H1 (cell line): ENCODE results near the gene BAZ2B. TPM values are rescaled to one million over a fixed set of nuclear protein-coding genes. Genes with fewer than 3 reads are reported as not detected.

Experiments
- CTCF ChIA-PET: fragments of 300-600 bp; sonication (Branson Sonifier 250); formaldehyde crosslinking; loops from one replicate; lab custom pipeline; 2021; ENCODE audit not compliant: partially characterized antibody; lab: Charles Lee
- POLR2A ChIA-PET: fragments of 300-600 bp; sonication (Branson Sonifier 250); formaldehyde crosslinking; loops from one replicate; lab custom pipeline; 2021; ENCODE audit warnings: inconsistent platforms; ENCODE audit not compliant: partially characterized antibody; lab: Charles Lee
- DNase-seq, 2 experiments: peaks; one replicate each; pipeline versions ENCODE4 v3.0.0 to v3.0.0-alpha.2; 2010 to 2022; ENCODE audit warnings: low spot score in 2 of 2, low read depth in 1 of 2, mixed read lengths in 1 of 2
- FAIRE-seq: peaks from 2 replicates; lab custom pipeline; 2011; peaks lifted over from hg19 to GRCh38; lab: Jason Lieb, UNC
- H2AFZ ChIP-seq: 2 replicates; pipeline ENCODE4 v1.8.1; 2012; ENCODE audit warnings: low read length, inconsistent platforms
- H2AK5ac ChIP-seq: 2 replicates; pipeline ENCODE4 v1.6.1; 2013; ENCODE audit warnings: low read depth, low read length
- H2BK120ac ChIP-seq: replicated peaks from 2 replicates; pipeline ENCODE3; 2013; ENCODE audit warnings: low read depth, low read length, inconsistent platforms
- H2BK12ac ChIP-seq: 2 replicates; pipeline ENCODE4 v1.6.1; 2013; ENCODE audit warnings: low read depth, low read length
- H2BK15ac ChIP-seq: 2 replicates; pipeline ENCODE4 v1.6.1; 2013; ENCODE audit warnings: low read length
- H2BK20ac ChIP-seq: 2 replicates; pipeline ENCODE4 v1.6.1; 2013; ENCODE audit warnings: low read length
- H2BK5ac ChIP-seq: 2 replicates; pipeline ENCODE4 v1.6.1; 2013; ENCODE audit warnings: low read depth, low read length
- H3K14ac ChIP-seq: 2 replicates; pipeline ENCODE4 v1.6.1; 2013; ENCODE audit warnings: inconsistent platforms; ENCODE audit not compliant: insufficient read length
- H3K18ac ChIP-seq: 2 replicates; pipeline ENCODE4 v1.6.1; 2013; ENCODE audit warnings: low read length; ENCODE audit errors: extremely low read depth
- H3K23ac ChIP-seq: 2 replicates; pipeline ENCODE4 v1.6.1; 2013; ENCODE audit warnings: inconsistent platforms; ENCODE audit not compliant: insufficient read length
- H3K23me2 ChIP-seq: 2 replicates; pipeline ENCODE4 v1.6.1; 2013; ENCODE audit warnings: low read depth, low read length
- H3K27ac ChIP-seq: 2 replicates; pipeline ENCODE4 v1.6.1; 2011; ENCODE audit warnings: low read depth, low read length, inconsistent platforms
- H3K27me3 ChIP-seq, 4 experiments: replicated peaks in 1 of 4; 1 replicate in 1 of 4; 2 replicates in 3 of 4; pipeline versions ENCODE4 v1.6.1 to v1.8.1; 2011 to 2013; ENCODE audit warnings: low read length in 3 of 4, mild to moderate bottlenecking in 3 of 4, inconsistent platforms in 2 of 4, mixed read lengths in 2 of 4, moderate library complexity in 1 of 4; ENCODE audit not compliant: control insufficient read depth in 3 of 4, insufficient read depth in 3 of 4; ENCODE audit errors: extremely low read depth in 1 of 4
- H3K36me3 ChIP-seq, 4 experiments: 2 replicates each; pipeline versions ENCODE4 v1.6.1 to v1.8.1; 2011 to 2013; ENCODE audit warnings: mild to moderate bottlenecking in 4 of 4, low read length in 3 of 4, moderate library complexity in 2 of 4, control low read depth in 1 of 4, inconsistent platforms in 1 of 4; ENCODE audit not compliant: insufficient read depth in 4 of 4, control insufficient read depth in 2 of 4
- H3K4ac ChIP-seq: replicated peaks from 2 replicates; pipeline ENCODE3; 2013; ENCODE audit warnings: low read length, low read depth, mixed read lengths, inconsistent platforms; ENCODE audit not compliant: insufficient read length
- H3K4me1 ChIP-seq, 4 experiments: replicated peaks in 1 of 4; 1 replicate in 1 of 4; 2 replicates in 3 of 4; pipeline versions ENCODE4 v1.6.1 to v1.8.1; 2011 to 2013; ENCODE audit warnings: low read length in 3 of 4, inconsistent platforms in 2 of 4, mixed read lengths in 1 of 4; ENCODE audit not compliant: insufficient read depth in 4 of 4, control insufficient read depth in 3 of 4
- H3K4me2 ChIP-seq, 2 experiments: 2 replicates each; pipeline versions ENCODE4 v1.6.1 to v1.8.1; 2011 to 2013; ENCODE audit warnings: low read depth in 2 of 2, low read length in 2 of 2, control low read depth in 1 of 2, inconsistent platforms in 1 of 2, mild to moderate bottlenecking in 1 of 2; ENCODE audit not compliant: insufficient read depth in 1 of 2
- H3K4me3 ChIP-seq, 4 experiments: fragments of 200-600, 300-600 bp in 1 of 4; sonication (generic), shearing (Covaris generic), sonication (Bioruptor Twin) in 1 of 4; 2 replicates each; pipeline versions ENCODE4 v1.5.1 to v1.8.1; 2011 to 2016; ENCODE audit warnings: low read length in 4 of 4, low read depth in 3 of 4, control low read depth in 2 of 4, inconsistent platforms in 2 of 4, mild to moderate bottlenecking in 2 of 4, mixed read lengths in 1 of 4, moderate library complexity in 1 of 4; ENCODE audit not compliant: insufficient read depth in 2 of 4; ENCODE audit errors: extremely low read depth in 1 of 4
- H3K56ac ChIP-seq: replicated peaks from 2 replicates; pipeline ENCODE3; 2013; ENCODE audit warnings: low read depth, mild to moderate bottlenecking, mixed read lengths, low read length, inconsistent platforms; ENCODE audit not compliant: insufficient read length
- H3K79me1 ChIP-seq: 2 replicates; pipeline ENCODE4 v1.6.1; 2013; ENCODE audit warnings: low read depth, low read length, control low read depth
- H3K79me2 ChIP-seq, 2 experiments: 2 replicates each; pipeline versions ENCODE4 v1.6.1 to v1.8.1; 2012 to 2013; ENCODE audit warnings: low read length in 2 of 2, mild to moderate bottlenecking in 2 of 2, inconsistent platforms in 1 of 2; ENCODE audit not compliant: insufficient read depth in 2 of 2, control insufficient read depth in 1 of 2
- H3K9ac ChIP-seq, 4 experiments: replicated peaks in 1 of 4; 1 replicate in 1 of 4; 2 replicates in 3 of 4; pipeline versions ENCODE4 v1.6.1 to v1.8.1; 2011 to 2013; ENCODE audit warnings: low read depth in 3 of 4, low read length in 3 of 4, control low read depth in 2 of 4, mild to moderate bottlenecking in 2 of 4, moderate library complexity in 2 of 4, inconsistent platforms in 1 of 4; ENCODE audit errors: extremely low read depth in 1 of 4
- H3K9me3 ChIP-seq, 2 experiments: 2 replicates each; pipeline versions ENCODE4 v1.6.1 to v1.8.1; 2012 to 2013; ENCODE audit warnings: mild to moderate bottlenecking in 2 of 2, moderate library complexity in 2 of 2, control low read depth in 1 of 2, inconsistent platforms in 1 of 2, low read depth in 1 of 2, low read length in 1 of 2, mixed read lengths in 1 of 2; ENCODE audit not compliant: insufficient read depth in 2 of 2
- H4K20me1 ChIP-seq, 2 experiments: replicated peaks in 1 of 2; 2 replicates each; pipeline versions ENCODE3 to v1.8.1; 2011 to 2013; ENCODE audit warnings: inconsistent platforms in 2 of 2, low read length in 2 of 2, mild to moderate bottlenecking in 1 of 2; ENCODE audit not compliant: insufficient read depth in 2 of 2, control insufficient read depth in 1 of 2
- H4K5ac ChIP-seq: 2 replicates; pipeline ENCODE4 v1.6.1; 2013; ENCODE audit warnings: low read length, low read depth, mixed read lengths, inconsistent platforms; ENCODE audit not compliant: insufficient read length
- H4K8ac ChIP-seq: 2 replicates; pipeline ENCODE4 v1.8.0; 2013; ENCODE audit warnings: mild to moderate bottlenecking, moderate library complexity, low read length, inconsistent platforms; ENCODE audit not compliant: insufficient read depth; ENCODE audit errors: extremely low read depth
- H4K91ac ChIP-seq: replicated peaks from 2 replicates; pipeline ENCODE3; 2013; ENCODE audit warnings: low read length, mixed read lengths, inconsistent platforms; ENCODE audit not compliant: insufficient read length
- ASH2L ChIP-seq: fragments of 200-600, 300-600 bp; sonication (generic); IDR thresholded peaks from one replicate; pipeline ENCODE4 v1.7.1; 2017; ENCODE audit warnings: low read length
- CEBPB ChIP-seq: IDR thresholded peaks from 2 replicates; pipeline ENCODE4 v1.6.1; 2012; ENCODE audit warnings: low read depth, low read length
- CHD2 ChIP-seq: IDR thresholded peaks from 2 replicates; pipeline ENCODE4 v1.6.1; 2012; ENCODE audit warnings: low read length, improper control_type of control experiment
- CREB1 ChIP-seq: IDR thresholded peaks from 2 replicates; pipeline ENCODE4 v1.6.1; 2012; ENCODE audit warnings: inconsistent platforms
- HDAC2 ChIP-seq, 2 experiments: fragments of 300-600 bp in 1 of 2; sonication (generic) in 1 of 2; IDR thresholded peaks; 2 replicates each; pipeline ENCODE4 v1.6.1; 2011 to 2012; ENCODE audit warnings: low read depth in 2 of 2, low read length in 2 of 2, mild to moderate bottlenecking in 2 of 2, moderate library complexity in 2 of 2, borderline replicate concordance in 1 of 2, inconsistent platforms in 1 of 2
- PHF8 ChIP-seq: fragments of 200-600 bp; sonication (generic); conservative IDR thresholded peaks from 2 replicates; pipeline ENCODE4 v1.7.1; 2012; ENCODE audit warnings: low read depth, mild to moderate bottlenecking, inconsistent platforms, low read length, moderate library complexity
- POU5F1 ChIP-seq: IDR thresholded peaks from 2 replicates; pipeline ENCODE4 v1.6.1; 2011; ENCODE audit warnings: low read depth, mild to moderate bottlenecking, low read length, moderate library complexity
- RBBP5 ChIP-seq: IDR thresholded peaks from 2 replicates; pipeline ENCODE4 v1.7.1; 2012; ENCODE audit warnings: low read depth, mild to moderate bottlenecking, inconsistent platforms, low read length, moderate library complexity, borderline replicate concordance
- WGBS, 2 experiments: shearing (Covaris generic) in 1 of 2; methylation state at CpG; one replicate each; pipeline versions ENCODE4 v1.1.6 to v1.1.7; 2013 to 2015; ENCODE audit warnings: low lambda C conversion rate in 2 of 2, mixed read lengths in 2 of 2, inconsistent platforms in 1 of 2, low coverage in 1 of 2, missing lambda C conversion rate in 1 of 2; ENCODE audit not compliant: insufficient replicate concordance in 2 of 2, insufficient coverage in 1 of 2, insufficient read length in 1 of 2; ENCODE audit errors: extremely low coverage in 1 of 2, missing lambda C conversion rate in 1 of 2; 5-methylcytosine and 5-hydroxymethylcytosine counted together
- polyA plus RNA-seq, 7 experiments: library from polyadenylated mRNA; depleted of rRNA in 3 of 7; stranded (reverse) in 5 of 7; unstranded in 2 of 7; fragments of >200 nt in 5 of 7; fragments of 200-250 nt in 2 of 7; gene quantifications; 1 replicate in 5 of 7; 2 replicates in 1 of 7; 4 replicates in 1 of 7; pipeline versions ENCODE4 v1.2.1 to v1.2.3, GENCODE V29; 2011 to 2013; ENCODE audit warnings: missing spikeins in 2 of 7, mixed read lengths in 2 of 7
- total RNA-seq: library from RNA; stranded (reverse); fragmentation: NEBNext Ultra II Directional; extraction: Animal tissue kit (Norgen Biotek cat#: 25700); gene quantifications from 2 replicates; pipeline ENCODE4 v1.2.1, GENCODE V29; 2021
- TF ChIP-seq, protein P1 (sequence below), 3 experiments: IDR thresholded peaks; 1 replicate in 2 of 3; 2 replicates in 1 of 3; pipeline versions ENCODE4 v1.5.1 to v1.6.1; 2011; ENCODE audit warnings: low read length in 3 of 3, mild to moderate bottlenecking in 3 of 3, inconsistent platforms in 2 of 3, low read depth in 1 of 3, moderate library complexity in 1 of 3; ENCODE audit not compliant: insufficient read depth in 1 of 3; ENCODE audit errors: control extremely low read depth in 1 of 3

BAZ2B gene
- total and polyA plus RNA-seq, 2 of the 8 experiments (the other 6 are each of a cell fraction or from before 2014, with no cell fraction given), result 15.2 to 46.3 TPM

DNA sequence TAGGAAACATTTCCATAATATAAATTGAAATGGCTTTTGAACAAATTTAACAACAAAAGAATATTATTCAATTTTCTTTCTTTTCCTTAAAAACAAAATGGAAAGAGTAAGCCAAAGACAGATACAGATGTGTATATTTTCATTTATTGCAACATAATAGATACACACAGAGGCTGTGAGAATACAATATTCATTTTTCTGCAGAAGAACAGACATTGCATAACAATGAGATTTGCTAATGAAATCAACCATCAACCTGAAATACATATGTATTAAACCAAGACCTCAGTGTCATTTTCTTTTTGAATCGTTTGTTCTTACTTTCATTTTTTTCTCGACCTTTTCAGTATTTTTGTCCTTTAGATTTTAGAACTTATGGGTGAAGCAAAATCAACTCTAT, 95.1 kb downstream of the BAZ2B start:
- Histone ChIP-seq H4K20me1 (no peaks in the 10 kb centered on the region), H2BK20ac (no peak overlapping the region), H3K4me3 (no peak overlapping the region), H2BK5ac (no peak overlapping the region), H2BK15ac (no peak overlapping the region), H3K14ac (no peak overlapping the region), H2BK12ac (no peak overlapping the region), H3K79me2 (peaks cover 0 to 12% of the 10 kb centered on the region in 2 experiments; a peak in 2 of 4 replicates), H3K4me1 (peaks cover 0 to 3% (median 0%) of the 10 kb centered on the region in 4 experiments; a peak in 3 of 7 replicates), H3K18ac (no peak overlapping the region), H3K23me2 (no peaks in the 10 kb centered on the region), H3K27me3 (no peaks in the 10 kb centered on the region), H3K79me1 (no peaks in the 10 kb centered on the region), H4K5ac (no peak overlapping the region), H2BK120ac (no peak overlapping the region), H3K4me2 (no peak overlapping the region), H3K9me3 (no peaks in the 10 kb centered on the region), H4K8ac (no peak overlapping the region), H3K56ac (no peak overlapping the region), H4K91ac (no peak overlapping the region), H2AFZ (no peak overlapping the region), H3K36me3 (no peaks in the 10 kb centered on the region), H3K23ac (no peak overlapping the region), H3K9ac (no peak overlapping the region), H2AK5ac (no peak overlapping the region), H3K4ac (no peak overlapping the region), H3K27ac (no peak overlapping the region)
- DNase-seq, result no peak
- FAIRE-seq, result no peak
- no peak for TF ChIP-seq RBBP5
- no peak for TF ChIP-seq CREB1
- TF ChIP-seq PHF8, result no peak
- no peak for TF ChIP-seq POU5F1
- TF ChIP-seq, protein P1, sequence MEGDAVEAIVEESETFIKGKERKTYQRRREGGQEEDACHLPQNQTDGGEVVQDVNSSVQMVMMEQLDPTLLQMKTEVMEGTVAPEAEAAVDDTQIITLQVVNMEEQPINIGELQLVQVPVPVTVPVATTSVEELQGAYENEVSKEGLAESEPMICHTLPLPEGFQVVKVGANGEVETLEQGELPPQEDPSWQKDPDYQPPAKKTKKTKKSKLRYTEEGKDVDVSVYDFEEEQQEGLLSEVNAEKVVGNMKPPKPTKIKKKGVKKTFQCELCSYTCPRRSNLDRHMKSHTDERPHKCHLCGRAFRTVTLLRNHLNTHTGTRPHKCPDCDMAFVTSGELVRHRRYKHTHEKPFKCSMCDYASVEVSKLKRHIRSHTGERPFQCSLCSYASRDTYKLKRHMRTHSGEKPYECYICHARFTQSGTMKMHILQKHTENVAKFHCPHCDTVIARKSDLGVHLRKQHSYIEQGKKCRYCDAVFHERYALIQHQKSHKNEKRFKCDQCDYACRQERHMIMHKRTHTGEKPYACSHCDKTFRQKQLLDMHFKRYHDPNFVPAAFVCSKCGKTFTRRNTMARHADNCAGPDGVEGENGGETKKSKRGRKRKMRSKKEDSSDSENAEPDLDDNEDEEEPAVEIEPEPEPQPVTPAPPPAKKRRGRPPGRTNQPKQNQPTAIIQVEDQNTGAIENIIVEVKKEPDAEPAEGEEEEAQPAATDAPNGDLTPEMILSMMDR (IDR thresholded peaks at IDR 0.05; ENCODE audit: control extremely low read depth in 1 of 3, insufficient read depth in 1 of 3, low read depth in 1 of 3, low read length in 3 of 3), result no peak
- TF ChIP-seq ASH2L, result no peak
- TF ChIP-seq CEBPB, result no peak
- TF ChIP-seq CHD2, result no peak
- no peak for TF ChIP-seq HDAC2 (IDR thresholded peaks at IDR 0.05; ENCODE audit: borderline replicate concordance in 1 of 2, low read depth in 2 of 2, low read length in 2 of 2)
- ChIA-PET CTCF (no interaction called here), POLR2A (no interaction called here)
- WGBS, 2 experiments, result 89% methylated on average over 2 of the region's 2 CpGs; no CpG with 5 or more reads in 1 of the 2 experiments
